ENCODE measurements around the gene HMGA1.
A peak's percentile ranks its signal among the peaks of the same experiment; 100 is the strongest.

Gene HMGA1

DNA sequence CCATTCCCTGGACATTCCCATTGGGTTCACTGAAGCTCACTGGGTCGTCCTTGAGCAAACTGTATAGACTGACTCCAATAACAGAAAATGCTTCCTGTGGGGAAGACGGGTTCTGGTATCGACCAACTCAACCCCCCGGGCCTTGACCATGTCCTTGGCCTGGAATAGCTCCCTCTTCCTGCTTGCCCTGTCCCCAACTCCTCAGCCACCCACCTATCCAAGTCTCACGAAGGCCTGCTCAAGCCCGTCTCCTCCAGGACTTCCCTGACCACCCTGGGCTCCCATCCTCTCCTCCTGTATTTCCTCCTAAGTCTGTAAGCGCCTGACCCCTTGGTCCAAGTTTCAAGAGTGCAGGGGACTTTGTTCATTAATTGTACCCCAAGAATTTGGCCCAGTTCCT, 2.8 kb upstream of the HMGA1 start:
- Histone ChIP-seq H3K27ac (ENCODE audit: low read depth in 2 of 2, low read length in 2 of 2) (no peak overlapping the region), H3K4me1 (ENCODE audit: control insufficient read depth in 2 of 2, insufficient read depth in 2 of 2, low read length in 2 of 2) (peaks cover 5 to 9% of the 10 kb centered on the region in 2 donors), H3K36me3 (ENCODE audit: control insufficient read depth in 2 of 2, insufficient read depth in 2 of 2, low read length in 2 of 2) (no peaks in the 10 kb centered on the region)

GRCh38 chr6:34234667-34235306, 1.9 kb upstream of the HMGA1 start:
- Histone ChIP-seq H3K4me3 (ENCODE audit: low read length in 2 of 2) (no peak overlapping the region), H3K36me3 (ENCODE audit: control insufficient read depth in 2 of 2, insufficient read depth in 2 of 2, low read length in 2 of 2) (no peaks in the 10 kb centered on the region), H3K9me3 (ENCODE audit: control insufficient read depth in 2 of 2, low read length in 2 of 2) (no peaks in the 10 kb centered on the region), H3K27ac (ENCODE audit: low read depth in 2 of 2, low read length in 2 of 2) (peak overlapping the region in 1 of 2 donors; percentile 98), H3K4me1 (ENCODE audit: control insufficient read depth in 2 of 2, insufficient read depth in 2 of 2, low read length in 2 of 2) (peaks cover 5 to 9% of the 10 kb centered on the region in 2 donors), H3K27me3 (ENCODE audit: control insufficient read depth in 2 of 2, insufficient read depth in 2 of 2, low read length in 2 of 2) (no peaks in the 10 kb centered on the region), H3K9ac (ENCODE audit: low read depth in 1 of 2, low read length in 2 of 2) (no peak overlapping the region)

More for the DNA sequence above, 2.8 kb upstream of the HMGA1 start:
- no peaks in the 10 kb centered on the region for H3K9me3 ChIP-seq (ENCODE audit: control insufficient read depth in 2 of 2, low read length in 2 of 2)
- H3K9ac ChIP-seq (ENCODE audit: low read depth in 1 of 2, low read length in 2 of 2) = no peak overlapping the region
- no peaks in the 10 kb centered on the region for H3K27me3 ChIP-seq (ENCODE audit: control insufficient read depth in 2 of 2, insufficient read depth in 2 of 2, low read length in 2 of 2)
- no peak overlapping the region for H3K4me3 ChIP-seq (ENCODE audit: low read length in 2 of 2)

GRCh38 chr6:34235307-34236130, 1.2 kb upstream of the HMGA1 start:
- Histone ChIP-seq H3K9me3 (ENCODE audit: control insufficient read depth in 2 of 2, low read length in 2 of 2) (no peaks in the 10 kb centered on the region), H3K4me3 (ENCODE audit: low read length in 2 of 2) (peak overlapping the region; percentile 72 to 75), H3K9ac (ENCODE audit: low read depth in 1 of 2, low read length in 2 of 2) (peak overlapping the region; percentile 80 to 85), H3K27me3 (ENCODE audit: control insufficient read depth in 2 of 2, insufficient read depth in 2 of 2, low read length in 2 of 2) (no peaks in the 10 kb centered on the region), H3K27ac (ENCODE audit: low read depth in 2 of 2, low read length in 2 of 2) (peak overlapping the region; percentile 95 to 98), H3K36me3 (ENCODE audit: control insufficient read depth in 2 of 2, insufficient read depth in 2 of 2, low read length in 2 of 2) (no peaks in the 10 kb centered on the region), H3K4me1 (ENCODE audit: control insufficient read depth in 2 of 2, insufficient read depth in 2 of 2, low read length in 2 of 2) (peaks cover 5 to 9% of the 10 kb centered on the region in 2 donors)

DNA sequence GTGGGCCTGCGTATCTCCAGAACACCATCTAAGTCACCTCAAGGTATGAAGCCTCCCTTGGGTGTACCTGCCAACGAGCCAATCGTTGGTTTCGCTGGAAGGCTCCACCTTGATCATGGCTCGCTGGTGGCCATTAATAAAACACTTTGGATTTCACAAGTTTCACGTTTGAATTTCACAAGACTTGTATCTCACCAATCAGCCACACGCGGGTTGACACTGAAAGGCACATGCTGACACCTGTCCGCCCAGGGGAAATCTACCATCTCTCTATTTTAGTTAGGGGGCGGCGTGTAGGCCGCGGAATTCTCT, 586 bp upstream of the HMGA1 start:
- H3K9ac ChIP-seq (ENCODE audit: low read depth in 1 of 2, low read length in 2 of 2) = peak overlapping the region; percentile 80 to 85
- H3K9me3 ChIP-seq (ENCODE audit: control insufficient read depth in 2 of 2, low read length in 2 of 2) = no peaks in the 10 kb centered on the region
- H3K4me1 ChIP-seq (ENCODE audit: control insufficient read depth in 2 of 2, insufficient read depth in 2 of 2, low read length in 2 of 2) = peaks cover 5 to 9% of the 10 kb centered on the region in 2 donors
- peaks cover 2 to 3% of the 10 kb centered on the region in 2 donors for H3K36me3 ChIP-seq (ENCODE audit: control insufficient read depth in 2 of 2, insufficient read depth in 2 of 2, low read length in 2 of 2)
- H3K4me3 ChIP-seq (ENCODE audit: low read length in 2 of 2) = peak overlapping the region; percentile 72 to 75
- H3K27ac ChIP-seq (ENCODE audit: low read depth in 2 of 2, low read length in 2 of 2) = peak overlapping the region; percentile 95 to 98
- H3K27me3 ChIP-seq (ENCODE audit: control insufficient read depth in 2 of 2, insufficient read depth in 2 of 2, low read length in 2 of 2) = no peaks in the 10 kb centered on the region

DNA sequence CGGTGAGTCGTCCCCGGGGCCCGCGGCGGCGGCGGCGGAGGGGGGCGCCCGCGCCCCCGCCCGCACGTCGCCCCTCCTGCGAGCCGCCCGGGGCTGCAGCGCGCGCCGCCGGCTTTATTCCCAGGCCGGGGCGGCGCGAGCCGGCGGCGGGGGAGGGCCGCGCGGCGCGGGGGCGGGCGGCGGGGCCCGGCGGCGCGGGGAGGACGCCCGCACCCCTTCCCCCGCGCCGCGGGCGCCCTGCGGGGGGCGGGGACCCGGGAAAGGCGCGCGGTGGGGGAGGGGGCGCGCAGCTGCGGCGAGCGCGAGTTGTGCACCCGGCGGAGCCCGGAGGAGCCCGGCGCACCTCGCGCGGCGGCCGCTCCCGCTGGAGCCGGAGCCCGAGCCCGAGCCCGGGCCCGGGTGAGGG, 646 bp downstream of the HMGA1 start:
- H3K27me3 ChIP-seq (ENCODE audit: control insufficient read depth in 2 of 2, insufficient read depth in 2 of 2, low read length in 2 of 2) = no peaks in the 10 kb centered on the region
- peak overlapping the region; percentile 72 to 73 for H3K9ac ChIP-seq (ENCODE audit: low read depth in 1 of 2, low read length in 2 of 2)
- H3K9me3 ChIP-seq (ENCODE audit: control insufficient read depth in 2 of 2, low read length in 2 of 2) = no peaks in the 10 kb centered on the region
- H3K4me3 ChIP-seq (ENCODE audit: low read length in 2 of 2) = peak overlapping the region; percentile 72 to 75
- H3K27ac ChIP-seq (ENCODE audit: low read depth in 2 of 2, low read length in 2 of 2) = peak overlapping the region; percentile 61 to 98
- H3K4me1 ChIP-seq (ENCODE audit: control insufficient read depth in 2 of 2, insufficient read depth in 2 of 2, low read length in 2 of 2) = peaks cover 5 to 9% of the 10 kb centered on the region in 2 donors
- H3K36me3 ChIP-seq (ENCODE audit: control insufficient read depth in 2 of 2, insufficient read depth in 2 of 2, low read length in 2 of 2) = peaks cover 12% of the 10 kb centered on the region in 2 donors

- Histone ChIP-seq H3K27ac (ENCODE audit: low read depth in 2 of 2, low read length in 2 of 2) (peak overlapping the region; percentile 61 to 70), H3K36me3 (ENCODE audit: control insufficient read depth in 2 of 2, insufficient read depth in 2 of 2, low read length in 2 of 2) (peaks cover 12 to 18% of the 10 kb centered on the region in 2 donors), H3K27me3 (ENCODE audit: control insufficient read depth in 2 of 2, insufficient read depth in 2 of 2, low read length in 2 of 2) (no peaks in the 10 kb centered on the region), H3K9ac (ENCODE audit: low read depth in 1 of 2, low read length in 2 of 2) (peak overlapping the region; percentile 72 to 73), H3K4me3 (ENCODE audit: low read length in 2 of 2) (peak overlapping the region; percentile 67), H3K4me1 (ENCODE audit: control insufficient read depth in 2 of 2, insufficient read depth in 2 of 2, low read length in 2 of 2) (peaks cover 5 to 9% of the 10 kb centered on the region in 2 donors), H3K9me3 (ENCODE audit: control insufficient read depth in 2 of 2, low read length in 2 of 2) (no peaks in the 10 kb centered on the region)
These were observed 1.3 kb downstream of the HMGA1 start for GRCh38 chr6:34237722-34238584.

GRCh38 chr6:34238585-34239499, 2.2 kb downstream of the HMGA1 start:
- H3K27ac ChIP-seq (ENCODE audit: low read depth in 2 of 2, low read length in 2 of 2) = no peak overlapping the region
- H3K27me3 ChIP-seq (ENCODE audit: control insufficient read depth in 2 of 2, insufficient read depth in 2 of 2, low read length in 2 of 2) = no peaks in the 10 kb centered on the region
- H3K4me1 ChIP-seq (ENCODE audit: control insufficient read depth in 2 of 2, insufficient read depth in 2 of 2, low read length in 2 of 2) = peaks cover 5 to 9% of the 10 kb centered on the region in 2 donors
- peaks cover 12 to 18% of the 10 kb centered on the region in 2 donors for H3K36me3 ChIP-seq (ENCODE audit: control insufficient read depth in 2 of 2, insufficient read depth in 2 of 2, low read length in 2 of 2)
- H3K9me3 ChIP-seq (ENCODE audit: control insufficient read depth in 2 of 2, low read length in 2 of 2) = no peaks in the 10 kb centered on the region
- peak overlapping the region; percentile 52 to 73 for H3K9ac ChIP-seq (ENCODE audit: low read depth in 1 of 2, low read length in 2 of 2)
- H3K4me3 ChIP-seq (ENCODE audit: low read length in 2 of 2) = peak overlapping the region; percentile 67

GRCh38 chr6:34239500-34239825, 2.8 kb downstream of the HMGA1 start:
- Histone ChIP-seq H3K9me3 (ENCODE audit: control insufficient read depth in 2 of 2, low read length in 2 of 2) (no peaks in the 10 kb centered on the region), H3K27ac (ENCODE audit: low read depth in 2 of 2, low read length in 2 of 2) (no peak overlapping the region), H3K36me3 (ENCODE audit: control insufficient read depth in 2 of 2, insufficient read depth in 2 of 2, low read length in 2 of 2) (peaks cover 12 to 18% of the 10 kb centered on the region in 2 donors), H3K4me3 (ENCODE audit: low read length in 2 of 2) (no peak overlapping the region), H3K9ac (ENCODE audit: low read depth in 1 of 2, low read length in 2 of 2) (no peak overlapping the region), H3K27me3 (ENCODE audit: control insufficient read depth in 2 of 2, insufficient read depth in 2 of 2, low read length in 2 of 2) (no peaks in the 10 kb centered on the region), H3K4me1 (ENCODE audit: control insufficient read depth in 2 of 2, insufficient read depth in 2 of 2, low read length in 2 of 2) (peaks cover 8 to 12% of the 10 kb centered on the region in 2 donors)

DNA sequence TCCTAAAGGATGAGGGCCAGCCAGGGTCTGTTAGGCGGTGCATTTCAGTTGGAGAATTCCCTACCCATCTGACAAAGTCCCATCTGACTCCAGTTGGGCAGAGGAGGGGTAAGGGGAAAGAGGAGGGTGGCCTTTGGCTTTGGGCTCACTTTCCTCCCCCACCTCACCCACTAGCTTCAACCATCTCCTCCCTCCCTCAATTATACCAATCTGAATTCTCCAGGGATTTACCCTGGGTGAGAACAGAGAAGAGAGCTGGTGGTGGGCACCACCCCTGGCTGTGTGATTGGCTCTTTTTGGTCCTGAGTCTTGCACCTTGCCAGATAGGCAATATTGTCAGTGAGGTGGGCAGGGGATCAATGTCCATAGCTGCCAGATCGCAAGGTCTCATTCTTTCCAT, 3.2 kb downstream of the HMGA1 start:
- no peak overlapping the region for H3K27ac ChIP-seq (ENCODE audit: low read depth in 2 of 2, low read length in 2 of 2)
- H3K9me3 ChIP-seq (ENCODE audit: control insufficient read depth in 2 of 2, low read length in 2 of 2) = no peaks in the 10 kb centered on the region
- no peaks in the 10 kb centered on the region for H3K27me3 ChIP-seq (ENCODE audit: control insufficient read depth in 2 of 2, insufficient read depth in 2 of 2, low read length in 2 of 2)
- H3K4me3 ChIP-seq (ENCODE audit: low read length in 2 of 2) = no peak overlapping the region
- H3K9ac ChIP-seq (ENCODE audit: low read depth in 1 of 2, low read length in 2 of 2) = no peak overlapping the region
- H3K36me3 ChIP-seq (ENCODE audit: control insufficient read depth in 2 of 2, insufficient read depth in 2 of 2, low read length in 2 of 2) = peaks cover 12 to 18% of the 10 kb centered on the region in 2 donors
- H3K4me1 ChIP-seq (ENCODE audit: control insufficient read depth in 2 of 2, insufficient read depth in 2 of 2, low read length in 2 of 2) = peaks cover 9 to 15% of the 10 kb centered on the region in 2 donors
